K562 (cell line): ENCODE results near the gene TADA2A. TPM values are rescaled to one million over a fixed set of nuclear protein-coding genes. Genes with fewer than 3 reads are reported as not detected.

ENCODE experiments used
- DACH1 ChIP-seq: fragments of 450-650 bp; IDR thresholded peaks from 2 replicates; pipeline ENCODE4 v1.6.1; 2018; ENCODE audit not compliant: partially characterized antibody
- DMBX1 ChIP-seq: fragments of 250-450 bp; sonication (Bioruptor Pico); IDR thresholded peaks from 2 replicates; pipeline ENCODE4 v1.8.0; 2022; ENCODE audit warnings: inconsistent platforms, mild to moderate bottlenecking, moderate library complexity, borderline replicate concordance
- EWSR1 ChIP-seq: fragments of 450-650 bp; IDR thresholded peaks from 2 replicates; pipeline ENCODE4 v1.6.1; 2018; ENCODE audit warnings: borderline replicate concordance, mild to moderate bottlenecking, low read depth, moderate library complexity; ENCODE audit not compliant: partially characterized antibody
- FOSL1 ChIP-seq: fragments of 200-800 bp; sonication (Bioruptor generic); conservative IDR thresholded peaks from 2 replicates; pipeline ENCODE4 v1.6.1; 2016; ENCODE audit warnings: missing genetic modification characterization, missing compliant biosample characterization
- HEY1 ChIP-seq: fragments of 250-450 bp; sonication (Bioruptor Pico); IDR thresholded peaks from 2 replicates; pipeline ENCODE4 v1.5.0; 2020; ENCODE audit warnings: mild to moderate bottlenecking, moderate library complexity, borderline replicate concordance
- JUN ChIP-seq, 2 experiments: sonication (generic) in 1 of 2; formaldehyde crosslinking in 1 of 2; IDR thresholded peaks; 2 replicates each; pipeline versions ENCODE4 v1.6.1 to v1.8.0; 2012 to 2022; ENCODE audit warnings: borderline replicate concordance in 2 of 2, mild to moderate bottlenecking in 2 of 2, improper control_type of control experiment in 1 of 2, low read depth in 1 of 2, low read length in 1 of 2, missing genetic modification reagents in 1 of 2
- MAFK ChIP-seq: IDR thresholded peaks from 2 replicates; pipeline ENCODE4 v1.6.1; 2011; ENCODE audit warnings: low read length, improper control_type of control experiment
- MECOM ChIP-seq: fragments of 250-450 bp; sonication (Bioruptor Pico); IDR thresholded peaks from 2 replicates; pipeline ENCODE4 v1.8.0; 2022; ENCODE audit warnings: inconsistent platforms
- RBBP5 ChIP-seq: fragments of 200-600 bp; sonication (generic); IDR thresholded peaks from 2 replicates; pipeline ENCODE4 v1.6.1; 2012; ENCODE audit warnings: borderline replicate concordance, mild to moderate bottlenecking, low read length, control low read depth, inconsistent platforms; ENCODE audit not compliant: insufficient read depth, poor library complexity, severe bottlenecking
- RBFOX2 ChIP-seq: fragments of 200-400 bp; formaldehyde crosslinking; IDR thresholded peaks from 2 replicates; pipeline ENCODE4 v1.6.1; 2017; ENCODE audit warnings: low read depth, mild to moderate bottlenecking, low read length, moderate library complexity
- SIX5 ChIP-seq, 2 experiments: IDR thresholded peaks; 2 replicates each; pipeline ENCODE4 v1.6.1; 2011; ENCODE audit warnings: low read length in 2 of 2, borderline replicate concordance in 1 of 2, low read depth in 1 of 2, mild to moderate bottlenecking in 1 of 2, moderate library complexity in 1 of 2; ENCODE audit not compliant: insufficient read depth in 1 of 2
- SMARCC2 ChIP-seq: fragments of 450-650 bp; IDR thresholded peaks from 2 replicates; pipeline ENCODE4 v1.6.1; 2017; ENCODE audit warnings: antibody characterized with exemption, moderate library complexity, mild to moderate bottlenecking, low read depth
- SP1 ChIP-seq: sonication (generic); formaldehyde crosslinking; IDR thresholded peaks from 2 replicates; pipeline ENCODE4 v1.8.1; 2022; ENCODE audit warnings: mild to moderate bottlenecking, missing genetic modification reagents
- ZNF274 ChIP-seq: IDR thresholded peaks from 2 replicates; pipeline ENCODE4 v1.6.1; 2011; ENCODE audit warnings: low read depth, mild to moderate bottlenecking, low read length, moderate library complexity, borderline replicate concordance
- polyA plus RNA-seq, 8 experiments: library from polyadenylated mRNA; depleted of rRNA in 4 of 8; stranded (reverse) in 5 of 8; unstranded in 3 of 8; fragments of >200 nt; fragmentation: Nextera tagmentation in 2 of 8; fragmentation: Illumina TruSeq in 1 of 8; extraction: Ambion mirVana in 2 of 8; extraction: Trizol in 1 of 8; gene quantifications; 2 replicates each; pipeline versions ENCODE4 v1.2.1 to v1.2.3, GENCODE V29; 2011 to 2014; ENCODE audit warnings: inconsistent platforms in 1 of 8, missing spikeins in 1 of 8
- total RNA-seq, 7 experiments: library from RNA; depleted of rRNA in 6 of 7; stranded (reverse); fragments of >200 nt in 6 of 7; fragmentation: Illumina TruSeq in 2 of 7; extraction: Trizol in 2 of 7; gene quantifications; 2 replicates each; pipeline versions ENCODE4 v1.2.1 to v1.2.3, GENCODE V29; 2011 to 2021; ENCODE audit warnings: low replicate concordance in 1 of 7
- TF ChIP-seq, protein P1 (sequence below): sonication (generic); formaldehyde crosslinking; IDR thresholded peaks from 2 replicates; pipeline ENCODE4 v1.8.0; 2022; ENCODE audit warnings: mild to moderate bottlenecking, low read depth, missing genetic modification reagents
- TF ChIP-seq, protein P2 (sequence below): fragments of 450-650 bp; IDR thresholded peaks from 2 replicates; pipeline ENCODE4 v1.6.1; 2016; ENCODE audit warnings: mild to moderate bottlenecking
- TF ChIP-seq, protein P3 (sequence below): fragments of 250-450 bp; sonication (Bioruptor Pico); IDR thresholded peaks from 2 replicates; pipeline ENCODE4 v1.4.0; 2020; ENCODE audit warnings: mild to moderate bottlenecking, moderate library complexity
- TF ChIP-seq, protein P4 (sequence below): fragments of 250-450 bp; sonication (Bioruptor Pico); IDR thresholded peaks from 2 replicates; pipeline ENCODE4 v1.9.0; 2021; ENCODE audit warnings: mild to moderate bottlenecking
- TF ChIP-seq, protein P5 (sequence below): fragments of 250-450 bp; sonication (Bioruptor Pico); IDR thresholded peaks from 2 replicates; pipeline ENCODE4 v1.8.0; 2022; ENCODE audit warnings: inconsistent platforms

Gene TADA2A
- total and polyA plus RNA-seq, 9 of the 15 experiments (the other 6 are each of a cell fraction or from before 2014, with no cell fraction given) = 13.8 to 37.7 (median 25.0) TPM

DNA sequence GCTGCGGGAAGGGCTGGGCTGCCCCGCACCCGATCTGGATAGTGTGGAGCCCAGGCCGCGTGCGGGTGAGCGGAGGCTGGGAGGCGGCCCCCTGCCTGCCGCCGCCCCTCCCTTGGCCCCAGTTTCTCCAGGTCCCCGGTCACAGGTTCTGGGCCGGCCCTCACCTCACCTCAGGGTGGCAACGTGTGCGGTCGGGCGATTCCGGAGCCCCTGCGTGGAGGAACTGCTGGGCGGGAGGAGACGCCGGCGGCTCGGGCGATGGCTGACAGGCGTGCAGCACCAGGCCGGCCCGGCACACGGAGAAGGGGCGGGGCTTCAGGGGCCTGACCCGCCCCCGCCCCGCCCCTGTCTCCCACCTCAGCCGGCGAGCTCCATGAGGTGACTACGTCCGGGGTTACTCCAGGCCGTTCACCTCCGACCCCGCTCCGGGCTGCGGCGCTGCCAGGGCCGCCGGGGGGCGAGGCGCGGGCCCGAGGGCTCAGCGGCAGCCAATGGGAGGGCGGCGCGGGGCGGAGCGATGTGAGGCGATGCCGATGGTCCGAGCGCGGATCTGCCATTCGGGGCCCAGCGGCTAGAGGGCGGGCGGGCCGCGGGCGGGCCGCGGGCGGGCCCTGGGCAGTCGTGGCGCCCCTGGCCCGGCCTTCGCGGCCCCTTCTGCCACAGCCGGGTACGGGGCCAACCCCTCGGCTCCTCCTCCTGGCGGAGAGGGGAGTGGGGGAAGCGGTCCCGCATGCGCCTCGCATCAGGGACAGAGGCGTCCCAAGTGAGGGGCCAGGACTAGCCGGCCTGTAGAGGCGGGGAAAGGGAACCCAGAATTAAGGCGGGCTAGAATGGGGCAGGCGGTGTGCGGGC, 47.6 kb upstream of the TADA2A start (continued):
- TF ChIP-seq, protein P1, sequence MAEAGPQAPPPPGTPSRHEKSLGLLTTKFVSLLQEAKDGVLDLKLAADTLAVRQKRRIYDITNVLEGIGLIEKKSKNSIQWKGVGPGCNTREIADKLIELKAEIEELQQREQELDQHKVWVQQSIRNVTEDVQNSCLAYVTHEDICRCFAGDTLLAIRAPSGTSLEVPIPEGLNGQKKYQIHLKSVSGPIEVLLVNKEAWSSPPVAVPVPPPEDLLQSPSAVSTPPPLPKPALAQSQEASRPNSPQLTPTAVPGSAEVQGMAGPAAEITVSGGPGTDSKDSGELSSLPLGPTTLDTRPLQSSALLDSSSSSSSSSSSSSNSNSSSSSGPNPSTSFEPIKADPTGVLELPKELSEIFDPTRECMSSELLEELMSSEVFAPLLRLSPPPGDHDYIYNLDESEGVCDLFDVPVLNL (CRISPR knock-in tag) = no peak
- TF ChIP-seq, protein P2, sequence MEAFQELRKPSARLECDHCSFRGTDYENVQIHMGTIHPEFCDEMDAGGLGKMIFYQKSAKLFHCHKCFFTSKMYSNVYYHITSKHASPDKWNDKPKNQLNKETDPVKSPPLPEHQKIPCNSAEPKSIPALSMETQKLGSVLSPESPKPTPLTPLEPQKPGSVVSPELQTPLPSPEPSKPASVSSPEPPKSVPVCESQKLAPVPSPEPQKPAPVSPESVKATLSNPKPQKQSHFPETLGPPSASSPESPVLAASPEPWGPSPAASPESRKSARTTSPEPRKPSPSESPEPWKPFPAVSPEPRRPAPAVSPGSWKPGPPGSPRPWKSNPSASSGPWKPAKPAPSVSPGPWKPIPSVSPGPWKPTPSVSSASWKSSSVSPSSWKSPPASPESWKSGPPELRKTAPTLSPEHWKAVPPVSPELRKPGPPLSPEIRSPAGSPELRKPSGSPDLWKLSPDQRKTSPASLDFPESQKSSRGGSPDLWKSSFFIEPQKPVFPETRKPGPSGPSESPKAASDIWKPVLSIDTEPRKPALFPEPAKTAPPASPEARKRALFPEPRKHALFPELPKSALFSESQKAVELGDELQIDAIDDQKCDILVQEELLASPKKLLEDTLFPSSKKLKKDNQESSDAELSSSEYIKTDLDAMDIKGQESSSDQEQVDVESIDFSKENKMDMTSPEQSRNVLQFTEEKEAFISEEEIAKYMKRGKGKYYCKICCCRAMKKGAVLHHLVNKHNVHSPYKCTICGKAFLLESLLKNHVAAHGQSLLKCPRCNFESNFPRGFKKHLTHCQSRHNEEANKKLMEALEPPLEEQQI = no peak
- TF ChIP-seq SMARCC2 = no peak
- TF ChIP-seq SP1 (CRISPR knock-in tag) = peak; percentile 48
- no peak for TF ChIP-seq MECOM (CRISPR knock-in tag)
- no peak for TF ChIP-seq JUN (IDR thresholded peaks at IDR 0.05; ENCODE audit: borderline replicate concordance, low read depth, low read length)
- TF ChIP-seq JUN (CRISPR knock-in tag; IDR thresholded peaks at IDR 0.05; ENCODE audit: borderline replicate concordance) = no peak
- no peak for TF ChIP-seq HEY1
- no peak for TF ChIP-seq EWSR1
- TF ChIP-seq, protein P3, sequence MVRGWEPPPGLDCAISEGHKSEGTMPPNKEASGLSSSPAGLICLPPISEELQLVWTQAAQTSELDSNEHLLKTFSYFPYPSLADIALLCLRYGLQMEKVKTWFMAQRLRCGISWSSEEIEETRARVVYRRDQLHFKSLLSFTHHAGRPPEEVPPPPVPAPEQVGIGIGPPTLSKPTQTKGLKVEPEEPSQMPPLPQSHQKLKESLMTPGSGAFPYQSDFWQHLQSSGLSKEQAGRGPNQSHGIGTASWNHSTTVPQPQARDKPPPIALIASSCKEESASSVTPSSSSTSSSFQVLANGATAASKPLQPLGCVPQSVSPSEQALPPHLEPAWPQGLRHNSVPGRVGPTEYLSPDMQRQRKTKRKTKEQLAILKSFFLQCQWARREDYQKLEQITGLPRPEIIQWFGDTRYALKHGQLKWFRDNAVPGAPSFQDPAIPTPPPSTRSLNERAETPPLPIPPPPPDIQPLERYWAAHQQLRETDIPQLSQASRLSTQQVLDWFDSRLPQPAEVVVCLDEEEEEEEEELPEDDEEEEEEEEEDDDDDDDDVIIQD = no peak
- TF ChIP-seq MAFK = no peak
- no peak for TF ChIP-seq ZNF274
- TF ChIP-seq DACH1 = no peak
- TF ChIP-seq, protein P4, sequence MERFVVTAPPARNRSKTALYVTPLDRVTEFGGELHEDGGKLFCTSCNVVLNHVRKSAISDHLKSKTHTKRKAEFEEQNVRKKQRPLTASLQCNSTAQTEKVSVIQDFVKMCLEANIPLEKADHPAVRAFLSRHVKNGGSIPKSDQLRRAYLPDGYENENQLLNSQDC (CRISPR knock-in tag) = no peak
- TF ChIP-seq RBBP5 = peak; percentile 77
- TF ChIP-seq RBFOX2 = peak; percentile 90
- no peak; the same call in 1 of the 2 replicates for TF ChIP-seq FOSL1
- TF ChIP-seq, protein P5, sequence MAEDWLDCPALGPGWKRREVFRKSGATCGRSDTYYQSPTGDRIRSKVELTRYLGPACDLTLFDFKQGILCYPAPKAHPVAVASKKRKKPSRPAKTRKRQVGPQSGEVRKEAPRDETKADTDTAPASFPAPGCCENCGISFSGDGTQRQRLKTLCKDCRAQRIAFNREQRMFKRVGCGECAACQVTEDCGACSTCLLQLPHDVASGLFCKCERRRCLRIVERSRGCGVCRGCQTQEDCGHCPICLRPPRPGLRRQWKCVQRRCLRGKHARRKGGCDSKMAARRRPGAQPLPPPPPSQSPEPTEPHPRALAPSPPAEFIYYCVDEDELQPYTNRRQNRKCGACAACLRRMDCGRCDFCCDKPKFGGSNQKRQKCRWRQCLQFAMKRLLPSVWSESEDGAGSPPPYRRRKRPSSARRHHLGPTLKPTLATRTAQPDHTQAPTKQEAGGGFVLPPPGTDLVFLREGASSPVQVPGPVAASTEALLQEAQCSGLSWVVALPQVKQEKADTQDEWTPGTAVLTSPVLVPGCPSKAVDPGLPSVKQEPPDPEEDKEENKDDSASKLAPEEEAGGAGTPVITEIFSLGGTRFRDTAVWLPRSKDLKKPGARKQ = no peak
- TF ChIP-seq SIX5 (IDR thresholded peaks at IDR 0.05; ENCODE audit: borderline replicate concordance in 1 of 2, insufficient read depth in 1 of 2, low read depth in 1 of 2, low read length in 2 of 2) = no peak
- no peak for TF ChIP-seq DMBX1 (CRISPR knock-in tag)
